Breast epithelium (tissue), 4 donors: ENCODE measurements around the gene EMC6. TPM values are rescaled to one million over a fixed set of nuclear protein-coding genes. Genes with fewer than 3 reads are reported as not detected.

Experiments used
- DNase-seq, 2 donors: peaks; one replicate each; pipeline ENCODE4 v3.0.0-alpha.2; 2019; ENCODE audit warnings: low spot score in 2 of 2
- H3K27ac ChIP-seq, 2 donors: fragments of 200-600 bp; sonication (generic) in 1 of 2; one replicate each; pipeline ENCODE4 v1.5.1; 2016 to 2019; ENCODE audit warnings: mild to moderate bottlenecking in 1 of 2
- H3K27me3 ChIP-seq, 2 donors: fragments of 200-600 bp; sonication (generic) in 1 of 2; one replicate each; pipeline versions ENCODE4 v1.5.1 to v1.6.0; 2017 to 2019; ENCODE audit warnings: control low read depth in 1 of 2, mild to moderate bottlenecking in 1 of 2
- H3K36me3 ChIP-seq: fragments of 200-600 bp; one replicate; pipeline ENCODE4 v1.5.1; 2019
- H3K4me1 ChIP-seq, 2 donors: fragments of 200-600 bp; sonication (generic); one replicate each; pipeline ENCODE4 v1.5.1; 2016 to 2019; ENCODE audit warnings: control low read depth in 1 of 2
- H3K4me3 ChIP-seq, 3 donors: fragments of 200-600 bp; sonication (generic); 1 replicate in 2 of 3; 2 replicates in 1 of 3; pipeline ENCODE4 v1.5.1; 2016 to 2019; ENCODE audit warnings: mild to moderate bottlenecking in 3 of 3, moderate library complexity in 2 of 3
- H3K9me3 ChIP-seq, 2 donors: fragments of 200-600 bp; sonication (generic) in 1 of 2; one replicate each; pipeline ENCODE4 v1.5.1; 2016 to 2019; ENCODE audit warnings: control low read depth in 1 of 2
- CTCF ChIP-seq, 3 donors: fragments of 450-650 bp; IDR thresholded peaks; one replicate each; pipeline ENCODE4 v1.5.1; 2016 to 2017; ENCODE audit warnings: antibody characterized with exemption in 3 of 3, mild to moderate bottlenecking in 3 of 3, moderate library complexity in 3 of 3
- POLR2A ChIP-seq: fragments of 450-650 bp; IDR thresholded peaks from one replicate; pipeline ENCODE4 v1.6.1; 2016; ENCODE audit warnings: antibody characterized with exemption, mild to moderate bottlenecking, moderate library complexity
- POLR2AphosphoS5 ChIP-seq, 3 donors: sonication (generic); formaldehyde crosslinking; IDR thresholded peaks; one replicate each; pipeline ENCODE4 v1.6.1; 2017; ENCODE audit warnings: antibody characterized with exemption in 3 of 3
- intact Hi-C: fragments of 100-400 bp; cut with DNase I; formaldehyde crosslinking; loops from one replicate; pipeline ENCODE4 v1.15.1; 2023; ENCODE audit warnings: low total_unique reads
- total RNA-seq, 3 donors: library from RNA; depleted of rRNA; stranded (reverse); fragments of >200 nt; gene quantifications; one replicate each; pipeline ENCODE4 v1.1.0, GENCODE V29; 2016

The EMC6 gene
- total RNA-seq, 3 donors from 2014 or later = 12.5 to 19.0 (median 15.1) TPM

GRCh38 chr17:3645310-3645709 lies 23.3 kb upstream of the EMC6 start:
- H3K27me3 ChIP-seq = no peaks in the 10 kb centered on the region
- no peaks in the 10 kb centered on the region for H3K36me3 ChIP-seq
- intact Hi-C loops = no loop called here
- no peak for DNase-seq
- TF ChIP-seq POLR2AphosphoS5 (IDR thresholded peaks at IDR 0.05) (no peak), CTCF (IDR thresholded peaks at IDR 0.05) (no peak), POLR2A (no peak)
- no peak overlapping the region for H3K27ac ChIP-seq
- no peaks in the 10 kb centered on the region for H3K4me1 ChIP-seq
- no peaks in the 10 kb centered on the region for H3K9me3 ChIP-seq
- H3K4me3 ChIP-seq = no peak overlapping the region

- Histone ChIP-seq H3K9me3 (no peaks in the 10 kb centered on the region), H3K4me3 (no peak overlapping the region), H3K4me1 (no peaks in the 10 kb centered on the region), H3K36me3 (no peaks in the 10 kb centered on the region), H3K27me3 (no peaks in the 10 kb centered on the region), H3K27ac (peak overlapping the region in 1 of 2 donors; percentile 2)
- intact Hi-C loops = no loop called here
- TF ChIP-seq POLR2A = no peak
- no peak for TF ChIP-seq POLR2AphosphoS5 (IDR thresholded peaks at IDR 0.05)
- no peak for TF ChIP-seq CTCF (IDR thresholded peaks at IDR 0.05)
- no peak for DNase-seq
Measured at GRCh38 chr17:3647251-3647650, 21.4 kb upstream of the EMC6 start.

- Histone ChIP-seq H3K4me3 (no peak overlapping the region), H3K36me3 (no peaks in the 10 kb centered on the region), H3K4me1 (no peaks in the 10 kb centered on the region), H3K27ac (peak overlapping the region in 1 of 2 donors; percentile 2), H3K9me3 (no peaks in the 10 kb centered on the region), H3K27me3 (no peaks in the 10 kb centered on the region)
- TF ChIP-seq CTCF (IDR thresholded peaks at IDR 0.05) = peak in 2 of 3 donors; percentile 28 to 41
- no peak for TF ChIP-seq POLR2A
- intact Hi-C loops = no loop called here
- DNase-seq = no peak
Measured at GRCh38 chr17:3647769-3648555, 20.6 kb upstream of the EMC6 start.

GRCh38 chr17:3655766-3656165 lies 12.8 kb upstream of the EMC6 start:
- DNase-seq = no peak
- H3K27ac ChIP-seq = no peak overlapping the region
- H3K27me3 ChIP-seq = no peaks in the 10 kb centered on the region
- no peak overlapping the region for H3K4me3 ChIP-seq
- H3K36me3 ChIP-seq = no peaks in the 10 kb centered on the region
- peaks cover 0 to 5% of the 10 kb centered on the region in 2 donors for H3K4me1 ChIP-seq
- intact Hi-C loops = no loop called here
- TF ChIP-seq POLR2A (no peak), POLR2AphosphoS5 (IDR thresholded peaks at IDR 0.05) (no peak), CTCF (IDR thresholded peaks at IDR 0.05) (no peak)
- H3K9me3 ChIP-seq = no peaks in the 10 kb centered on the region

- no peak overlapping the region for H3K27ac ChIP-seq
- no peak for TF ChIP-seq POLR2A
- TF ChIP-seq CTCF (IDR thresholded peaks at IDR 0.05) = no peak
- TF ChIP-seq POLR2AphosphoS5 (IDR thresholded peaks at IDR 0.05) = no peak
- no peaks in the 10 kb centered on the region for H3K36me3 ChIP-seq
- H3K4me3 ChIP-seq = no peak overlapping the region
- H3K27me3 ChIP-seq = no peaks in the 10 kb centered on the region
- H3K4me1 ChIP-seq = peaks cover 0 to 5% of the 10 kb centered on the region in 2 donors
- no peaks in the 10 kb centered on the region for H3K9me3 ChIP-seq
- no peak for DNase-seq
- intact Hi-C loops = no loop called here
Measured at GRCh38 chr17:3656353-3656752, 12.3 kb upstream of the EMC6 start.
